CD8-positive, alpha-beta memory T cell (primary cell): ENCODE data around the gene SHOX. TPM values are rescaled to one million over a fixed set of nuclear protein-coding genes. Genes with fewer than 3 reads are reported as not detected.

Source experiments
- CTCF ChIA-PET: fragments of 350-600 bp; sonication (Branson Sonifier 250); formaldehyde crosslinking; loops from one replicate; lab custom pipeline; 2021; ENCODE audit warnings: antibody characterized with exemption; lab: Charles Lee
- POLR2A ChIA-PET: fragments of 350-600 bp; sonication (Branson Sonifier 250); formaldehyde crosslinking; loops from one replicate; lab custom pipeline; 2021; ENCODE audit warnings: antibody characterized with exemption; lab: Charles Lee
- DNase-seq, 5 donors: peaks; one replicate each; pipeline versions ENCODE4 v3.0.0 to v3.0.0-alpha.2; 2020 to 2022; ENCODE audit warnings: mixed read lengths in 1 of 5
- H3K27ac ChIP-seq: one replicate; pipeline ENCODE4 v1.7.0; 2013; ENCODE audit warnings: low read depth, mild to moderate bottlenecking, low read length, moderate library complexity
- H3K27me3 ChIP-seq: 2 replicates; pipeline ENCODE4 v1.7.0; 2013; ENCODE audit warnings: low read length, mild to moderate bottlenecking; ENCODE audit not compliant: insufficient read depth, poor library complexity, severe bottlenecking
- H3K36me3 ChIP-seq: 2 replicates; pipeline ENCODE4 v1.7.0; 2013; ENCODE audit warnings: mild to moderate bottlenecking, low read length, moderate library complexity; ENCODE audit not compliant: insufficient read depth
- H3K4me1 ChIP-seq: 2 replicates; pipeline ENCODE4 v1.7.0; 2013; ENCODE audit warnings: mild to moderate bottlenecking, low read length, moderate library complexity; ENCODE audit not compliant: insufficient read depth
- H3K4me3 ChIP-seq: 2 replicates; pipeline ENCODE4 v1.7.0; 2013; ENCODE audit warnings: mild to moderate bottlenecking, low read length
- H3K9me3 ChIP-seq: 2 replicates; pipeline ENCODE4 v1.7.0; 2013; ENCODE audit warnings: mild to moderate bottlenecking, low read length
- H3K27ac Mint-ChIP-seq, 8 donors: one replicate each; pipeline ENCODE4 v1.8.0; 2020 to 2021; ENCODE audit warnings: mixed read lengths in 8 of 8, mild to moderate bottlenecking in 6 of 8, inconsistent platforms in 3 of 8, moderate library complexity in 3 of 8
- H3K27me3 Mint-ChIP-seq, 2 donors: one replicate each; pipeline ENCODE4 v1.8.0; 2020 to 2021; ENCODE audit warnings: mixed read lengths in 2 of 2, mild to moderate bottlenecking in 1 of 2, moderate library complexity in 1 of 2
- H3K36me3 Mint-ChIP-seq, 3 donors: one replicate each; pipeline ENCODE4 v1.8.0; 2020 to 2021; ENCODE audit warnings: mixed read lengths in 3 of 3, inconsistent platforms in 1 of 3, mild to moderate bottlenecking in 1 of 3
- H3K4me1 Mint-ChIP-seq, 3 donors: one replicate each; pipeline ENCODE4 v1.8.0; 2020 to 2021; ENCODE audit warnings: mixed read lengths in 3 of 3, inconsistent platforms in 1 of 3, mild to moderate bottlenecking in 1 of 3
- H3K4me3 Mint-ChIP-seq, 7 donors: one replicate each; pipeline ENCODE4 v1.8.0; 2020 to 2021; ENCODE audit warnings: mixed read lengths in 7 of 7, mild to moderate bottlenecking in 6 of 7, moderate library complexity in 4 of 7, inconsistent platforms in 2 of 7
- H3K9me3 Mint-ChIP-seq, 5 donors: one replicate each; pipeline ENCODE4 v1.8.0; 2020 to 2022; ENCODE audit warnings: mixed read lengths in 5 of 5, mild to moderate bottlenecking in 3 of 5, moderate library complexity in 2 of 5, inconsistent platforms in 1 of 5
- polyA plus RNA-seq: library from polyadenylated mRNA; unstranded; fragments of 300-500 nt; fragmentation: Illumina TruSeq; gene quantifications from one replicate; pipeline ENCODE4 v1.2.3, GENCODE V29; 2021
- total RNA-seq, 2 experiments: library from RNA; stranded (reverse); gene quantifications; one replicate each; pipeline ENCODE4 v1.2.3, GENCODE V29; 2021

Gene SHOX
- total and polyA plus RNA-seq, 3 experiments from 2014 or later = not detected

GRCh38 chrX:630007-630611 is 482 bp upstream of the SHOX start:
- no peak overlapping the region for H3K27ac Mint-ChIP-seq
- peaks cover 47 to 49% of the 10 kb centered on the region in 2 donors for H3K27me3 Mint-ChIP-seq
- no peaks in the 10 kb centered on the region for H3K9me3 ChIP-seq
- H3K4me1 Mint-ChIP-seq = peaks cover 4 to 7% (median 5%) of the 10 kb centered on the region in 3 donors
- H3K9me3 Mint-ChIP-seq = peaks cover 0 to 20% (median 11%) of the 10 kb centered on the region in 5 donors
- H3K27me3 ChIP-seq = peaks cover 3% of the 10 kb centered on the region
- no peaks in the 10 kb centered on the region for H3K36me3 Mint-ChIP-seq
- DNase-seq = no peak
- CTCF ChIA-PET = no interaction called here
- H3K4me3 ChIP-seq = no peak overlapping the region
- no peaks in the 10 kb centered on the region for H3K4me1 ChIP-seq
- no peak overlapping the region for H3K27ac ChIP-seq
- H3K36me3 ChIP-seq = no peaks in the 10 kb centered on the region
- H3K4me3 Mint-ChIP-seq = no peak overlapping the region
- POLR2A ChIA-PET = no interaction called here

- CTCF ChIA-PET = no interaction called here
- Mint-ChIP-seq H3K4me3 (no peak overlapping the region), H3K27ac (peak overlapping the region in 1 of 8 donors; percentile 93), H3K4me1 (peaks cover 0 to 6% (median 5%) of the 10 kb centered on the region in 3 donors), H3K36me3 (no peaks in the 10 kb centered on the region), H3K27me3 (peaks cover 49 to 56% of the 10 kb centered on the region in 2 donors), H3K9me3 (peaks cover 0 to 11% (median 7%) of the 10 kb centered on the region in 5 donors)
- Histone ChIP-seq H3K4me1 (no peaks in the 10 kb centered on the region), H3K27me3 (peaks cover 3% of the 10 kb centered on the region), H3K36me3 (no peaks in the 10 kb centered on the region), H3K27ac (no peak overlapping the region), H3K4me3 (no peak overlapping the region), H3K9me3 (no peaks in the 10 kb centered on the region)
- POLR2A ChIA-PET = no interaction called here
- no peak for DNase-seq
Measured at GRCh38 chrX:631802-632365, 1.3 kb downstream of the SHOX start.

GRCh38 chrX:632366-633042 is 1.9 kb downstream of the SHOX start:
- ChIA-PET CTCF (no interaction called here), POLR2A (no interaction called here)
- H3K9me3 ChIP-seq = no peaks in the 10 kb centered on the region
- H3K27ac ChIP-seq = no peak overlapping the region
- peaks cover 0 to 11% (median 4%) of the 10 kb centered on the region in 5 donors for H3K9me3 Mint-ChIP-seq
- no peak for DNase-seq
- peaks cover 3% of the 10 kb centered on the region for H3K27me3 ChIP-seq
- no peaks in the 10 kb centered on the region for H3K4me1 ChIP-seq
- peak overlapping the region in 1 of 8 donors; percentile 93 for H3K27ac Mint-ChIP-seq
- H3K4me3 ChIP-seq = no peak overlapping the region
- no peak overlapping the region for H3K4me3 Mint-ChIP-seq
- peaks cover 3 to 6% (median 5%) of the 10 kb centered on the region in 3 donors for H3K4me1 Mint-ChIP-seq
- H3K36me3 ChIP-seq = no peaks in the 10 kb centered on the region
- H3K36me3 Mint-ChIP-seq = no peaks in the 10 kb centered on the region
- H3K27me3 Mint-ChIP-seq = peaks cover 50 to 56% of the 10 kb centered on the region in 2 donors

- H3K4me1 ChIP-seq = no peaks in the 10 kb centered on the region
- POLR2A ChIA-PET = no interaction called here
- no peak overlapping the region for H3K27ac ChIP-seq
- H3K4me3 ChIP-seq = no peak overlapping the region
- no peaks in the 10 kb centered on the region for H3K27me3 ChIP-seq
- no peaks in the 10 kb centered on the region for H3K36me3 Mint-ChIP-seq
- peaks cover 9 to 12% (median 10%) of the 10 kb centered on the region in 3 donors for H3K4me1 Mint-ChIP-seq
- no peaks in the 10 kb centered on the region for H3K9me3 ChIP-seq
- CTCF ChIA-PET = no interaction called here
- DNase-seq = no peak
- H3K36me3 ChIP-seq = no peaks in the 10 kb centered on the region
- no peak overlapping the region for H3K27ac Mint-ChIP-seq
- peaks cover 0 to 9% (median 4%) of the 10 kb centered on the region in 5 donors for H3K9me3 Mint-ChIP-seq
- no peak overlapping the region for H3K4me3 Mint-ChIP-seq
- peaks cover 53 to 59% of the 10 kb centered on the region in 2 donors for H3K27me3 Mint-ChIP-seq
Measured at GRCh38 chrX:633043-633984, 2.7 kb downstream of the SHOX start.

- no peaks in the 10 kb centered on the region for H3K27me3 ChIP-seq
- ChIA-PET POLR2A (no interaction called here), CTCF (no interaction called here)
- Mint-ChIP-seq H3K27me3 (peaks cover 50 to 65% of the 10 kb centered on the region in 2 donors), H3K27ac (no peak overlapping the region), H3K9me3 (peaks cover 0 to 7% (median 1%) of the 10 kb centered on the region in 5 donors), H3K4me1 (peaks cover 9 to 12% (median 10%) of the 10 kb centered on the region in 3 donors), H3K4me3 (no peak overlapping the region), H3K36me3 (no peaks in the 10 kb centered on the region)
- no peaks in the 10 kb centered on the region for H3K36me3 ChIP-seq
- H3K9me3 ChIP-seq = no peaks in the 10 kb centered on the region
- H3K4me1 ChIP-seq = no peaks in the 10 kb centered on the region
- H3K4me3 ChIP-seq = no peak overlapping the region
- H3K27ac ChIP-seq = no peak overlapping the region
- no peak for DNase-seq
Measured at GRCh38 chrX:633985-634958, 3.7 kb downstream of the SHOX start.

- peaks cover 9 to 12% (median 10%) of the 10 kb centered on the region in 3 donors for H3K4me1 Mint-ChIP-seq
- no peaks in the 10 kb centered on the region for H3K9me3 ChIP-seq
- no peak overlapping the region for H3K4me3 ChIP-seq
- no peak overlapping the region for H3K27ac Mint-ChIP-seq
- ChIA-PET POLR2A (no interaction called here), CTCF (no interaction called here)
- no peak for DNase-seq
- peaks cover 48 to 65% of the 10 kb centered on the region in 2 donors for H3K27me3 Mint-ChIP-seq
- H3K9me3 Mint-ChIP-seq = peaks cover 0 to 7% (median 0%) of the 10 kb centered on the region in 5 donors
- no peaks in the 10 kb centered on the region for H3K36me3 ChIP-seq
- no peaks in the 10 kb centered on the region for H3K36me3 Mint-ChIP-seq
- H3K27me3 ChIP-seq = no peaks in the 10 kb centered on the region
- no peaks in the 10 kb centered on the region for H3K4me1 ChIP-seq
- no peak overlapping the region for H3K4me3 Mint-ChIP-seq
- no peak overlapping the region for H3K27ac ChIP-seq
Measured at GRCh38 chrX:635428-636090, 5.0 kb downstream of the SHOX start.
